RWPE2 (cell line): ENCODE results near the gene RESP18.

Source experiments
- ATAC-seq: fragments of 200-7000 bp; cut with Tn5 transposase; 3 replicates; pipeline ENCODE4 v1.9.1; 2021; ENCODE audit warnings: low read depth
- DNase-seq: peaks from one replicate; pipeline ENCODE4 v3.0.0-alpha.2; 2020; ENCODE audit warnings: low spot score
- H3K27ac ChIP-seq: fragments of 450-650 bp; 2 replicates; pipeline ENCODE4 v1.5.1; 2017; ENCODE audit warnings: mild to moderate bottlenecking; ENCODE audit not compliant: poor library complexity, severe bottlenecking
- H3K27me3 ChIP-seq: fragments of 250-450 bp; sonication (Bioruptor Pico); 2 replicates; pipeline ENCODE4 v1.5.1; 2021; ENCODE audit warnings: mild to moderate bottlenecking, moderate library complexity; ENCODE audit not compliant: insufficient read depth, poor library complexity, severe bottlenecking
- H3K36me3 ChIP-seq: fragments of 250-450 bp; sonication (Bioruptor Pico); 2 replicates; pipeline ENCODE4 v1.5.1; 2020; ENCODE audit warnings: low read depth, mild to moderate bottlenecking, moderate library complexity
- H3K4me1 ChIP-seq: fragments of 250-450 bp; sonication (Bioruptor Pico); 2 replicates; pipeline ENCODE4 v1.5.1; 2021; ENCODE audit warnings: mild to moderate bottlenecking, moderate library complexity; ENCODE audit not compliant: insufficient read depth, poor library complexity, severe bottlenecking
- H3K4me3 ChIP-seq: fragments of 250-450 bp; sonication (Bioruptor Pico); 2 replicates; pipeline ENCODE4 v1.5.1; 2021; ENCODE audit warnings: mild to moderate bottlenecking, moderate library complexity; ENCODE audit not compliant: severe bottlenecking
- H3K9me3 ChIP-seq: fragments of 250-450 bp; sonication (Bioruptor Pico); 2 replicates; pipeline ENCODE4 v1.5.1; 2021; ENCODE audit warnings: mild to moderate bottlenecking, moderate library complexity; ENCODE audit not compliant: severe bottlenecking
- CTCF ChIP-seq: fragments of 450-650 bp; IDR thresholded peaks from one replicate; pipeline ENCODE4 v1.5.1; 2017; ENCODE audit warnings: mild to moderate bottlenecking, moderate library complexity; ENCODE audit not compliant: poor library complexity, severe bottlenecking

Gene RESP18

GRCh38 chr2:219278655-219279150 is 53.8 kb downstream of the RESP18 start:
- no peak for TF ChIP-seq CTCF
- Histone ChIP-seq H3K27ac (peak overlapping the region; percentile 100), H3K9me3 (no peaks in the 10 kb centered on the region), H3K36me3 (peaks cover 22% of the 10 kb centered on the region), H3K4me3 (peak overlapping the region; percentile 53), H3K27me3 (no peaks in the 10 kb centered on the region), H3K4me1 (peaks cover 40% of the 10 kb centered on the region)
- DNase-seq (no peak), ATAC-seq (no peak)

- peaks cover 47% of the 10 kb centered on the region for H3K4me1 ChIP-seq
- peak; percentile 97 for TF ChIP-seq CTCF
- H3K27me3 ChIP-seq, result no peaks in the 10 kb centered on the region
- no peak overlapping the region for H3K4me3 ChIP-seq
- H3K9me3 ChIP-seq, result no peaks in the 10 kb centered on the region
- DNase-seq, result no peak
- peak; percentile 5; the same call in 1 of the 3 replicates for ATAC-seq
- peak overlapping the region; percentile 100 for H3K27ac ChIP-seq
- H3K36me3 ChIP-seq, result peaks cover 22% of the 10 kb centered on the region
Measured at GRCh38 chr2:219277703-219278654, 54.6 kb downstream of the RESP18 start.
